Adrenal gland (tissue), 12 donors: ENCODE results near the gene COPG1. TPM values are rescaled to one million over a fixed set of nuclear protein-coding genes. Genes with fewer than 3 reads are reported as not detected.

Source experiments
- DNase-seq, 7 donors: peaks; one replicate each; pipeline ENCODE4 v3.0.0-alpha.2; 2019 to 2020
- H3K27ac ChIP-seq, 5 donors: fragments of 200-600 bp; sonication (generic) in 4 of 5; 1 replicate in 3 of 5; 2 replicates in 2 of 5; pipeline versions ENCODE4 v1.5.1 to v1.8.0; 2016 to 2020; ENCODE audit warnings: mild to moderate bottlenecking in 1 of 5
- H3K27me3 ChIP-seq: fragments of 200-600 bp; 2 replicates; pipeline ENCODE4 v1.8.0; 2021
- H3K36me3 ChIP-seq, 2 donors: fragments of 200-600 bp; replicated peaks in 1 of 2; 1 replicate in 1 of 2; 2 replicates in 1 of 2; pipeline versions ENCODE4 v1.5.1 to v1.8.0; 2018 to 2022
- H3K4me1 ChIP-seq, 2 donors: fragments of 200-600 bp; replicated peaks in 1 of 2; 1 replicate in 1 of 2; 2 replicates in 1 of 2; pipeline versions ENCODE4 v1.5.1 to v1.8.0; 2018 to 2021
- H3K4me3 ChIP-seq, 4 donors: fragments of 200-600 bp; sonication (generic) in 3 of 4; one replicate each; pipeline ENCODE4 v1.5.1; 2016 to 2018
- H3K9me3 ChIP-seq, 3 donors: fragments of 200-600 bp; sonication (generic) in 1 of 3; replicated peaks in 1 of 3; 1 replicate in 2 of 3; 2 replicates in 1 of 3; pipeline versions ENCODE4 v1.5.1 to v1.8.0; 2016 to 2021
- CTCF ChIP-seq, 6 experiments: fragments of 450-650 bp in 4 of 6; fragments of 200-600 bp in 2 of 6; sonication (generic) in 1 of 6; IDR thresholded peaks; 1 replicate in 5 of 6; 2 replicates in 1 of 6; pipeline versions ENCODE4 v1.5.1 to v1.8.0; 2016 to 2021; ENCODE audit warnings: antibody characterized with exemption in 6 of 6, mild to moderate bottlenecking in 2 of 6, moderate library complexity in 1 of 6
- POLR2A ChIP-seq, 2 donors: fragments of 450-650 bp; IDR thresholded peaks; one replicate each; pipeline ENCODE4 v1.6.1; 2017; ENCODE audit warnings: antibody characterized with exemption in 2 of 2, mild to moderate bottlenecking in 2 of 2, moderate library complexity in 1 of 2
- WGBS, 4 donors: extraction: QIAGEN DNeasy Blood & Tissue Kit in 2 of 4; methylation state at CpG; one replicate each; pipeline versions ENCODE4 v1.1.5 to v1.1.7; 2013 to 2017; 5-methylcytosine and 5-hydroxymethylcytosine counted together
- intact Hi-C, 2 donors: fragments of 100-400 bp; cut with DNase I; formaldehyde crosslinking; loops; one replicate each; pipeline versions ENCODE4 v1.14.1 to v1.15.0; 2022 to 2023
- polyA plus RNA-seq, 3 donors: library from polyadenylated mRNA; stranded (reverse); fragments of 200-250 nt in 2 of 3; fragments of 350-450 nt in 1 of 3; fragmentation: Illumina TruSeq in 1 of 3; extraction: RNeasy Lipid Tissue Mini Kit (QIAGEN cat#74804) in 1 of 3; gene quantifications; one replicate each; pipeline ENCODE4 v1.2.3, GENCODE V29; 2013 to 2014
- total RNA-seq, 9 donors: library from RNA; depleted of rRNA in 4 of 9; stranded (reverse); fragments of >200 nt in 4 of 9; fragments of 120-200 nt in 1 of 9; fragmentation: NEBNext Ultra II Directional in 1 of 9; extraction: Animal tissue kit (Norgen Biotek cat#: 25700) in 1 of 9; gene quantifications; one replicate each; pipeline versions ENCODE4 v1.1.0 to v1.2.4, GENCODE V29; 2013 to 2023
- donor health status: healthy with polysubstance abuse.
- donor health status: Bipolar disorder and iron deficiency.
- donor health status: DM: yes; HTN: yes; CAD: no.
- donor health status: DM: no; HTN: no; CAD: no.
- donor health status: DM: no; HTN: no; CAD: no.
- donor health status: DM: yes; HTN: yes; CAD: no.

Gene COPG1
- total and polyA plus RNA-seq, 12 donors = 84.9 to 318 (median 163) TPM

- no peaks in the 10 kb centered on the region for H3K9me3 ChIP-seq
- TF ChIP-seq CTCF (IDR thresholded peaks at IDR 0.05) (no peak), POLR2A (IDR thresholded peaks at IDR 0.05) (no peak)
- intact Hi-C loops = no loop called here
- H3K36me3 ChIP-seq = no peaks in the 10 kb centered on the region
- H3K4me1 ChIP-seq = peaks cover 9 to 10% of the 10 kb centered on the region in 2 donors
- no peak for DNase-seq
- 77 to 87% (median 81%) methylated on average over 7 of the region's 7 CpGs for WGBS, 4 donors
- H3K4me3 ChIP-seq = no peak overlapping the region
- no peak overlapping the region for H3K27ac ChIP-seq
- H3K27me3 ChIP-seq = no peaks in the 10 kb centered on the region
These were observed 61.0 kb downstream of the COPG1 start for GRCh38 chr3:129310111-129311011.

GRCh38 chr3:129311054-129311902 lies 61.9 kb downstream of the COPG1 start:
- peaks cover 9 to 10% of the 10 kb centered on the region in 2 donors for H3K4me1 ChIP-seq
- no peak for TF ChIP-seq POLR2A (IDR thresholded peaks at IDR 0.05)
- TF ChIP-seq CTCF (IDR thresholded peaks at IDR 0.05) = no peak
- no peak for DNase-seq
- no peaks in the 10 kb centered on the region for H3K9me3 ChIP-seq
- no peak overlapping the region for H3K4me3 ChIP-seq
- intact Hi-C loops = no loop called here
- no peak overlapping the region for H3K27ac ChIP-seq
- no peaks in the 10 kb centered on the region for H3K36me3 ChIP-seq
- no peaks in the 10 kb centered on the region for H3K27me3 ChIP-seq
- 97 to 100% (median 100%) methylated on average over 2 to 3 of the region's 3 CpGs for WGBS, 4 donors

GRCh38 chr3:129312021-129312639 lies 62.7 kb downstream of the COPG1 start:
- H3K9me3 ChIP-seq = no peaks in the 10 kb centered on the region
- no peak for TF ChIP-seq CTCF (IDR thresholded peaks at IDR 0.05)
- H3K27me3 ChIP-seq = no peaks in the 10 kb centered on the region
- peaks cover 9 to 17% of the 10 kb centered on the region in 2 donors for H3K4me1 ChIP-seq
- H3K36me3 ChIP-seq = no peaks in the 10 kb centered on the region
- H3K4me3 ChIP-seq = no peak overlapping the region
- DNase-seq = no peak
- no peak overlapping the region for H3K27ac ChIP-seq
- intact Hi-C loops = no loop called here
- WGBS, 4 donors = 89 to 92% (median 89%) methylated on average over 2 of the region's 2 CpGs
